ENCODE data around the gene DISC1. TPM values are rescaled to one million over a fixed set of nuclear protein-coding genes. Genes with fewer than 3 reads are reported as not detected.

DISC1 gene
- total and polyA plus RNA-seq, 2 experiments from 2014 or later, result 6.5 to 11.5 TPM

DNA sequence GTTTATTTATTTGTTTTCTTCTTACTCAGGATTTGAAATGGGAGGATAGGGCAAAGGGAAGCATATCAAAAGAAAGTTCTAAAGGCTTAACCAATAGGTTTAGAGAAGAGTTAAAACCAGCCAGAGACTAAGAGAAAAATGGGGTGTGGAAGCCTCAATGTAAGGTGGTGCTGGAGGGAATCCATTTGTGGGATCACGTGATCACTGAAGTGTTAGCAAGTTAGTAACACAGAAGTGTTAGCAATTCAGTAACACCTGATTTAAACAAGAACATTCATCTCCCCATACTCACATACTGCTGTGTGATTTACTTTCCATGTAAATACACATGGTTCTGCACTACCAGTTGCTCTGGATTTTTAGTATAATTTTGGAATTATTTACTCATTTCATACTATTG, 451.2 kb downstream of the DISC1 start:
- TF ChIP-seq, protein P1, sequence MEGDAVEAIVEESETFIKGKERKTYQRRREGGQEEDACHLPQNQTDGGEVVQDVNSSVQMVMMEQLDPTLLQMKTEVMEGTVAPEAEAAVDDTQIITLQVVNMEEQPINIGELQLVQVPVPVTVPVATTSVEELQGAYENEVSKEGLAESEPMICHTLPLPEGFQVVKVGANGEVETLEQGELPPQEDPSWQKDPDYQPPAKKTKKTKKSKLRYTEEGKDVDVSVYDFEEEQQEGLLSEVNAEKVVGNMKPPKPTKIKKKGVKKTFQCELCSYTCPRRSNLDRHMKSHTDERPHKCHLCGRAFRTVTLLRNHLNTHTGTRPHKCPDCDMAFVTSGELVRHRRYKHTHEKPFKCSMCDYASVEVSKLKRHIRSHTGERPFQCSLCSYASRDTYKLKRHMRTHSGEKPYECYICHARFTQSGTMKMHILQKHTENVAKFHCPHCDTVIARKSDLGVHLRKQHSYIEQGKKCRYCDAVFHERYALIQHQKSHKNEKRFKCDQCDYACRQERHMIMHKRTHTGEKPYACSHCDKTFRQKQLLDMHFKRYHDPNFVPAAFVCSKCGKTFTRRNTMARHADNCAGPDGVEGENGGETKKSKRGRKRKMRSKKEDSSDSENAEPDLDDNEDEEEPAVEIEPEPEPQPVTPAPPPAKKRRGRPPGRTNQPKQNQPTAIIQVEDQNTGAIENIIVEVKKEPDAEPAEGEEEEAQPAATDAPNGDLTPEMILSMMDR (IDR thresholded peaks at IDR 0.05; ENCODE audit: low read depth, low read length), result no peak
- H3K27me3 ChIP-seq, result no peaks in the 10 kb centered on the region
- no peaks in the 10 kb centered on the region for H3K36me3 ChIP-seq
- H3K27ac ChIP-seq, result no peak overlapping the region
- no peaks in the 10 kb centered on the region for H3K9me3 ChIP-seq (ENCODE audit: low read depth)
- no peak overlapping the region for H3K4me3 ChIP-seq
- DNase-seq (ENCODE audit: low read depth in 1 of 2, low spot score in 1 of 2), result no peak
- H3K4me1 ChIP-seq (ENCODE audit: low read depth), result no peaks in the 10 kb centered on the region

DNA sequence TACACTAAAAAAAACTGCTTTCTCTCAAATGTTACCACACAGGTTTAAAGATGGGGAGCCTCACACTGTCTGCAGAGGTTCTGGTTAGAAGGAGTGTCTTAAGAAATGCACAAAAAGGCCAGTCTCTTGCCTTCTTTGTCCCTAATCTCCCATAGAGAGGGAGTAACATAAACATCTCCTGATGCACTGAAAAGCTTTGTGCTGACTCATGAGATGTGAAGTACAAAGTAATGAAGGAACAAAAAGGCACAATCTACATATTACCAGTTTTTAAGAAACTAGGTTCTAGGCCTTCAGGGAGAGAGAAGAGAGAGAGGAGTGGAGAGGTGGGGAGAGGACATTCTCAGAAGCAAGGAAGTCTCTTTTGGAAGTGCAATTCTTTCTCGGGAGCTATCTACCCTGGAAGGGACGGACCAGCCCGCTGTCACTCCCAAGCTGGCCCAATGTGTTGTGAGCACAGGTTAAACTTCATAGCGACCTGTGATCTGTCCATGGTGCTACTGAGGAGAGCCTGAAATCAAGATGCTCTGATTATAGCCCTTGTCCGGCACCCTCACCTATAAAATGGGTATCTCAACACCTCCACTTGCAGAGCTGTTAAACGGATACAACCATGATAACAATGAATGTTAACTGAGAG, 458.1 kb downstream of the DISC1 start:
- no peaks in the 10 kb centered on the region for H3K36me3 ChIP-seq
- H3K4me3 ChIP-seq, result no peak overlapping the region
- H3K9me3 ChIP-seq (ENCODE audit: low read depth), result no peaks in the 10 kb centered on the region
- no peaks in the 10 kb centered on the region for H3K27me3 ChIP-seq
- TF ChIP-seq, protein P1 (IDR thresholded peaks at IDR 0.05; ENCODE audit: low read depth, low read length), result no peak
- DNase-seq (ENCODE audit: low read depth in 1 of 2, low spot score in 1 of 2), result peak; percentile 19 to 68
- H3K4me1 ChIP-seq (ENCODE audit: low read depth), result no peaks in the 10 kb centered on the region
- no peak overlapping the region for H3K27ac ChIP-seq

DNA sequence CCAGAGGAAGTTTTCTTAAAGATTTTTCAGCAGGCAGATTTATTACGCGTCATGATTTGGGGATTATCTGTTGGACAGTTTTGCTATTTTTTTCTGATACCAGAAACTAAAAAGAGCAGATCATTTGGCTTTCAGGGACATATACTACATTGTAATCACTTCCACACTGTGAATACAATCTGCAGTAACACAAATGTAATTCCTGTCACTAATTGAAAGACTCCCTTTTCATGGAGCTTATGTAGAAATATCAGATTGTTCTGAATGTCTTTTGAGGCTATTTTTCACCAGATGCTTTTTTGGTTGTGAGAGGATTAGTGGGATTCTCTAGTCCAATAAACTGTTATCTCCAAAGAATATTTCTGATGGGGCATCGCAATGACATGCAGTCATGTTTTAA, 464.2 kb downstream of the DISC1 start:
- H3K27ac ChIP-seq, result no peak overlapping the region
- DNase-seq (ENCODE audit: low read depth in 1 of 2, low spot score in 1 of 2), result no peak
- no peaks in the 10 kb centered on the region for H3K36me3 ChIP-seq
- H3K9me3 ChIP-seq (ENCODE audit: low read depth), result no peaks in the 10 kb centered on the region
- no peaks in the 10 kb centered on the region for H3K27me3 ChIP-seq
- H3K4me1 ChIP-seq (ENCODE audit: low read depth), result no peaks in the 10 kb centered on the region
- TF ChIP-seq, protein P1 (IDR thresholded peaks at IDR 0.05; ENCODE audit: low read depth, low read length), result no peak
- no peak overlapping the region for H3K4me3 ChIP-seq

Other genes with a start within 250 kb of the DISC1 start
- 67.6 and 81.8 TPM in 2 replicates for gene EGLN1, start 204.5 kb upstream of the DISC1 start, total RNA-seq
- gene EGLN1, start 204.5 kb upstream of the DISC1 start, polyA plus RNA-seq, result 54.0 and 54.2 TPM in 2 replicates
- 18.9 and 29.9 TPM in 2 replicates for gene TSNAX, start 98.1 kb upstream of the DISC1 start, total RNA-seq
- gene TSNAX, start 98.1 kb upstream of the DISC1 start, polyA plus RNA-seq, result 40.3 and 44.5 TPM in 2 replicates